Endothelial cell of umbilical vein (primary cell): ENCODE results near the gene LIN7B. TPM values are rescaled to one million over a fixed set of nuclear protein-coding genes. Genes with fewer than 3 reads are reported as not detected.
A peak's percentile ranks its signal among the peaks of the same experiment; 100 is the strongest.

Experiments
- BruUV-seq: library from RNA; stranded (reverse); fragments of 400-500 nt; replicated peaks from 2 replicates; lab custom pipeline; 2021; lab: Mats Ljungman, UMichigan
- CTCF ChIA-PET: fragments of 300-600, 350-600 bp; sonication (Branson Sonifier 250); formaldehyde crosslinking; loops from one replicate; lab custom pipeline; 2021; ENCODE audit warnings: antibody characterized with exemption, inconsistent platforms; lab: Charles Lee
- POLR2A ChIA-PET: fragments of 300-600, 350-600 bp; sonication (Branson Sonifier 250); formaldehyde crosslinking; loops from one replicate; lab custom pipeline; 2021; ENCODE audit warnings: antibody characterized with exemption, inconsistent platforms; lab: Charles Lee
- DNase-seq: peaks from one replicate; pipeline ENCODE4 v3.0.0-alpha.2; 2011; ENCODE audit warnings: low read depth, low spot score
- FAIRE-seq: peaks from 2 replicates; lab custom pipeline; 2011; peaks lifted over from hg19 to GRCh38; lab: Jason Lieb, UNC
- H2AFZ ChIP-seq: 2 replicates; pipeline ENCODE4 v1.6.0; 2012; ENCODE audit warnings: low read depth, low read length, control low read depth, inconsistent platforms
- H3K27ac ChIP-seq: 2 replicates; pipeline ENCODE4 v1.5.1; 2011; ENCODE audit warnings: low read depth, mild to moderate bottlenecking, control low read depth, low read length, moderate library complexity; ENCODE audit not compliant: insufficient read depth
- H3K27me3 ChIP-seq, 2 experiments: 2 replicates each; pipeline versions ENCODE4 v1.6.0 to v1.6.1; 2011; ENCODE audit warnings: low read length in 2 of 2, mixed read lengths in 1 of 2; ENCODE audit not compliant: control insufficient read depth in 2 of 2, insufficient read depth in 2 of 2
- H3K36me3 ChIP-seq, 2 experiments: 2 replicates in 1 of 2; 3 replicates in 1 of 2; pipeline ENCODE4 v1.5.1; 2011; ENCODE audit warnings: low read length in 2 of 2, mild to moderate bottlenecking in 1 of 2, moderate library complexity in 1 of 2; ENCODE audit not compliant: control insufficient read depth in 2 of 2, insufficient read depth in 2 of 2; ENCODE audit errors: extremely low read depth in 1 of 2
- H3K4me1 ChIP-seq: 3 replicates; pipeline ENCODE4 v1.5.1; 2011; ENCODE audit warnings: mild to moderate bottlenecking, low read length; ENCODE audit not compliant: control insufficient read depth, insufficient read depth; ENCODE audit errors: extremely low read depth
- H3K4me2 ChIP-seq: 2 replicates; pipeline ENCODE4 v1.6.1; 2011; ENCODE audit warnings: low read length, control low read depth, mixed read lengths; ENCODE audit not compliant: insufficient read depth
- H3K4me3 ChIP-seq, 3 experiments: fragments of 200-600 bp in 1 of 3; sonication (generic), shearing (Covaris generic) in 1 of 3; replicated peaks in 1 of 3; 2 replicates each; pipeline ENCODE4 v1.5.1; 2011 to 2016; ENCODE audit warnings: control low read depth in 3 of 3, low read length in 3 of 3, mild to moderate bottlenecking in 2 of 3, inconsistent platforms in 1 of 3, low read depth in 1 of 3, moderate library complexity in 1 of 3; ENCODE audit not compliant: insufficient read depth in 1 of 3
- H3K79me2 ChIP-seq: 2 replicates; pipeline ENCODE4 v1.6.0; 2012; ENCODE audit warnings: low read length, inconsistent platforms; ENCODE audit not compliant: control insufficient read depth, insufficient read depth
- H3K9ac ChIP-seq: replicated peaks from 2 replicates; pipeline ENCODE3; 2011; ENCODE audit warnings: low read length, control low read depth; ENCODE audit not compliant: insufficient read depth; ENCODE audit errors: extremely low read depth
- H3K9me1 ChIP-seq: replicated peaks from 3 replicates; pipeline ENCODE4 v1.6.0; 2011; ENCODE audit warnings: mild to moderate bottlenecking, low read length; ENCODE audit not compliant: control insufficient read depth, insufficient read depth; ENCODE audit errors: extremely low read depth
- H3K9me3 ChIP-seq: replicated peaks from 2 replicates; pipeline ENCODE4 v1.5.1; 2012; ENCODE audit warnings: low read length, inconsistent platforms; ENCODE audit not compliant: control insufficient read depth, insufficient read depth
- H4K20me1 ChIP-seq: replicated peaks from 2 replicates; pipeline ENCODE3; 2011; ENCODE audit warnings: mild to moderate bottlenecking, low read length; ENCODE audit not compliant: control insufficient read depth, insufficient read depth; ENCODE audit errors: extremely low read depth
- EZH2 ChIP-seq: IDR thresholded peaks from 2 replicates; pipeline ENCODE4 v1.6.1; 2012; ENCODE audit warnings: borderline replicate concordance, low read depth, mild to moderate bottlenecking, moderate library complexity, low read length, inconsistent platforms; ENCODE audit not compliant: severe bottlenecking
- FOS ChIP-seq: IDR thresholded peaks from 2 replicates; pipeline ENCODE4 v1.6.1; 2011; ENCODE audit warnings: mild to moderate bottlenecking, low read length, moderate library complexity, borderline replicate concordance; ENCODE audit not compliant: insufficient read depth
- GATA2 ChIP-seq: IDR thresholded peaks from 2 replicates; pipeline ENCODE4 v1.7.0; 2011; ENCODE audit warnings: low read depth, mild to moderate bottlenecking, moderate library complexity, mixed read lengths, low read length; ENCODE audit not compliant: insufficient read length, insufficient read depth
- POLR2A ChIP-seq: IDR thresholded peaks from 2 replicates; pipeline ENCODE4 v1.6.1; 2012; ENCODE audit warnings: low read depth, mild to moderate bottlenecking, control low read depth, low read length
- POLR2AphosphoS5 ChIP-seq: IDR thresholded peaks from 2 replicates; pipeline ENCODE4 v1.6.1; 2012; ENCODE audit warnings: low read depth, mild to moderate bottlenecking, control low read depth, low read length, moderate library complexity; ENCODE audit not compliant: insufficient read depth
- dilution Hi-C: fragments of 300-500 bp; cut with MboI; formaldehyde crosslinking; loops from one replicate; pipeline ENCODE4 v1.15.0; 2019; ENCODE audit warnings: low sequenced_read_pairs; ENCODE audit not compliant: extremely low pct_ligation_motif_present
- intact Hi-C: fragments of 100-400 bp; cut with micrococcal nuclease; formaldehyde crosslinking; loops from one replicate; pipeline ENCODE4 v1.10.0; 2022
- polyA plus RNA-seq, 4 experiments: library from polyadenylated mRNA; depleted of rRNA in 3 of 4; stranded (reverse) in 3 of 4; unstranded in 1 of 4; fragments of >200 nt; gene quantifications; 2 replicates each; pipeline versions ENCODE4 v1.2.1 to v1.2.3, GENCODE V29; 2011 to 2012; ENCODE audit warnings: missing spikeins in 1 of 4
- total RNA-seq: library from RNA; stranded (reverse); gene quantifications from 2 replicates; pipeline ENCODE4 v1.2.3, GENCODE V29; 2021
- TF ChIP-seq, protein P1 (sequence below): IDR thresholded peaks from 2 replicates; pipeline ENCODE4 v1.6.1; 2011; ENCODE audit not compliant: insufficient read depth, insufficient read length

Gene LIN7B
- total and polyA plus RNA-seq, 2 donors (not counting 3 experiments of a cell fraction or from before 2014, with no cell fraction given), result 2.2 to 4.2 TPM

DNA sequence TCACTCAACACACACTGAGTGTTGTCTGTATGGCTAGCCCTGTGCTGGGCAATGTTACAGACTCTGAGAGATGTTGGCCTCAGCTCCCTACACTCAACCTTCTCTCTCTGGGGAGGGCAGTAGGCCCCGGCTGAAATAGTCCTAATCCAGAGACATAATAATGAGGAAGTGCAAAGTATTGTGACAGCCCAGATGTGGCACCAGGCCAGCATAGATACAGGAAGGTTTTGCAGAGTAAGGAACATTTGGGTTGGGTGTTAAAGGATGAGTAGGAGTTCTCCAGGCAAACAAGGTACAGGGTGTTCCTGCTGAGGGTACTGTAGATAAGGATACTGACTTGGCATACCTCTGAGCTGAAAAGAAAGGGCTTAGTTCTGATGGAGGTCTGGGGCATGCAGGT, 2.4 kb downstream of the LIN7B start:
- FAIRE-seq (no peak), DNase-seq (no peak)
- no peaks in the 10 kb centered on the region for H3K79me2 ChIP-seq
- ChIA-PET POLR2A (no interaction called here), CTCF (interaction anchor here (2.1 to 6.5 kb wide), 4 partner anchors 11 to 82 kb away, joined by 11 to 60 read pairs (median 19); no protein-coding TSS in a partner anchor)
- intact Hi-C loops (loop anchor here (5.0 kb wide), 1 partner anchor 81 kb away; no protein-coding TSS in a partner anchor), dilution Hi-C loops (no loop called here)
- no peaks in the 10 kb centered on the region for H3K36me3 ChIP-seq
- peaks cover 4 to 8% of the 10 kb centered on the region in 2 experiments for H3K27me3 ChIP-seq
- no peak overlapping the region for H3K27ac ChIP-seq
- H3K4me3 ChIP-seq, result no peak overlapping the region
- no peaks in the 10 kb centered on the region for H3K9me1 ChIP-seq
- H2AFZ ChIP-seq, result no peak overlapping the region
- no peaks in the 10 kb centered on the region for H3K9me3 ChIP-seq
- peaks cover 15% of the 10 kb centered on the region for H3K4me1 ChIP-seq
- H3K9ac ChIP-seq, result no peak overlapping the region
- H3K4me2 ChIP-seq, result no peak overlapping the region
- BruUV-seq, result no TSS peak
- TF ChIP-seq POLR2A (no peak), FOS (no peak), POLR2AphosphoS5 (no peak), GATA2 (no peak)
- TF ChIP-seq, protein P1, sequence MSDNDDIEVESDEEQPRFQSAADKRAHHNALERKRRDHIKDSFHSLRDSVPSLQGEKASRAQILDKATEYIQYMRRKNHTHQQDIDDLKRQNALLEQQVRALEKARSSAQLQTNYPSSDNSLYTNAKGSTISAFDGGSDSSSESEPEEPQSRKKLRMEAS, result no peak
- no peaks in the 10 kb centered on the region for H4K20me1 ChIP-seq

DNA sequence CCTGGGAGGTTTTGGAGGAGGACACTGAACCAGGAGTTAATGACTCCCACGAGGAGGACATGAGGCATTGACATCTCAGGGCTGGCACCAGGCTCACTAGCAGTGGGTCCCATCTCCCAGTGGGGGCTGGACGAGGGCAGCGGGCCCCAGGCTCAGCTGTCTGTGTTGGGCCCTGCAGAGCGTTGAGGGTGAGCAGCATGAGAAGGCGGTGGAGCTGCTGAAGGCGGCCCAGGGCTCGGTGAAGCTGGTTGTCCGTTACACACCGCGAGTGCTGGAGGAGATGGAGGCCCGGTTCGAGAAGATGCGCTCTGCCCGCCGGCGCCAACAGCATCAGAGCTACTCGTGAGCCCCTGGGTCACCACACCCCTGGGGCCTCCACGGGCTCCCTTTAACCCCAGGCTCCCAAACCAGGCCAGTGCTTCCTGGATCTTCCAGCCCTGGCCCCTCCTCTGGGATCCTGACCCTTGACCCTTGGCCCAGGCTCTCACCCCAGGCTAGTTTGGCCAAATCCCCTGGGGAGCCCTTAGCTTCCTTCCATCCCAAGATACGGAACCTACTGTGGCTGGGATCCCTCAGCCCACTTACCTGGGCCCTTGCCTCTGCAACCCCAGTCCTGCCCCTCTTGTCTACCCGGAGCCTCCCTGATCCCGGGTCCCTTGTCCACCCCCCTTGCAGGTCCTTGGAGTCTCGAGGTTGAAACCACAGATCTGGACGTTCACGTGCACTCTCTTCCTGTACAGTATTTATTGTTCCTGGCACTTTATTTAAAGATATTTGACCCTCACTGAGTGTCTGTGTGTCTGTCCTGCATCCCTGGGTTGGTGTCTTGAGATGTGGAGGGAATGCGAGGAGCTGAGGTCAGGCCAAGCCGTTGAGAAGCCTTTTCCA, 3.8 kb downstream of the LIN7B start:
- peak; percentile 66 for FAIRE-seq
- Histone ChIP-seq H4K20me1 (no peaks in the 10 kb centered on the region), H3K9me3 (no peaks in the 10 kb centered on the region), H2AFZ (peak overlapping the region; percentile 80), H3K4me2 (peak overlapping the region; percentile 41), H3K79me2 (no peaks in the 10 kb centered on the region), H3K9ac (no peak overlapping the region), H3K27ac (no peak overlapping the region), H3K4me1 (peaks cover 15% of the 10 kb centered on the region), H3K27me3 (peaks cover 4 to 8% of the 10 kb centered on the region in 2 experiments), H3K36me3 (no peaks in the 10 kb centered on the region), H3K4me3 (peak overlapping the region; percentile 16 to 65 (median 57)), H3K9me1 (no peaks in the 10 kb centered on the region)
- DNase-seq, result no peak
- dilution Hi-C loops (no loop called here), intact Hi-C loops (loop anchor here (5.0 kb wide), 1 partner anchor 79 kb away; no protein-coding TSS in a partner anchor)
- TF ChIP-seq, protein P1, result no peak
- TF ChIP-seq POLR2A (no peak), POLR2AphosphoS5 (no peak), FOS (no peak), EZH2 (no peak)
- CTCF ChIA-PET, result interaction anchor here (0.6 to 6.5 kb wide), 6 partner anchors 11 to 244 kb away, joined by 3 to 60 read pairs (median 4); partner anchors contain the start of gene TEAD2
- POLR2A ChIA-PET, result interaction anchor here (0.6 kb wide), 1 partner anchor 33 kb away, joined by 4 read pairs; no protein-coding TSS in a partner anchor
- BruUV-seq, result no TSS peak
